AG04449 (cell line): ENCODE measurements around the gene BAZ2B.

Experiments used
- CTCF ChIA-PET: fragments of 350-600 bp; formaldehyde crosslinking; extraction: SDS; loops from one replicate; lab custom pipeline; 2021; ENCODE audit warnings: antibody characterized with exemption; lab: Yijun Ruan, JAX
- POLR2A ChIA-PET: fragments of 400-600, 350-600 bp; formaldehyde crosslinking; extraction: SDS; loops from one replicate; lab custom pipeline; 2020; ENCODE audit warnings: antibody characterized with exemption, inconsistent platforms; lab: Yijun Ruan, JAX
- DNase-seq: peaks from one replicate; pipeline ENCODE4 v3.0.0-alpha.2; 2010; ENCODE audit warnings: low read depth, low spot score
- H3K4me3 ChIP-seq: 2 replicates; pipeline ENCODE4 v1.5.1; 2011; ENCODE audit warnings: low read depth, mild to moderate bottlenecking, control low read depth, low read length
- TF ChIP-seq, protein P1 (sequence below): IDR thresholded peaks from one replicate; pipeline ENCODE4 v1.5.1; 2011; ENCODE audit warnings: mild to moderate bottlenecking, moderate library complexity, low read length, control low read depth, inconsistent platforms; ENCODE audit not compliant: insufficient read depth; ENCODE audit errors: missing control alignments

The BAZ2B gene

DNA sequence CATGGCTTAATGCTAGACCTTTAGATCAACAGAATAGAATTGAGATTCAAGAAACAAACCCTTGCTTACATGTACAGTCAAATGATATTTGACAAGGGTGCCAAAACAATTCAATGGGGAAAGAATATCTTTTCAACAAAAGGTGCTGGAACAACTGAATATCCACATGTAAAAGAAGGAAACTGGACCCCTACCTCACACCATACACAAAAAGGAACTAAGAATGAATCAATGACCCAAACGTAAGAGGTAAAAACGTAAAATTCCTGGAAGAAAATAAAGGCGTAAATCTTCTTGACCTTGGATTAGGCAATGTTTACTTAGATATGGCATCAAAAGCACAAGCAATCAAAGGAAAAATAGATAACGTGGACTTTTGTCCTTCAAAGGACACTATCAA, 43.1 kb downstream of the BAZ2B start:
- TF ChIP-seq, protein P1, sequence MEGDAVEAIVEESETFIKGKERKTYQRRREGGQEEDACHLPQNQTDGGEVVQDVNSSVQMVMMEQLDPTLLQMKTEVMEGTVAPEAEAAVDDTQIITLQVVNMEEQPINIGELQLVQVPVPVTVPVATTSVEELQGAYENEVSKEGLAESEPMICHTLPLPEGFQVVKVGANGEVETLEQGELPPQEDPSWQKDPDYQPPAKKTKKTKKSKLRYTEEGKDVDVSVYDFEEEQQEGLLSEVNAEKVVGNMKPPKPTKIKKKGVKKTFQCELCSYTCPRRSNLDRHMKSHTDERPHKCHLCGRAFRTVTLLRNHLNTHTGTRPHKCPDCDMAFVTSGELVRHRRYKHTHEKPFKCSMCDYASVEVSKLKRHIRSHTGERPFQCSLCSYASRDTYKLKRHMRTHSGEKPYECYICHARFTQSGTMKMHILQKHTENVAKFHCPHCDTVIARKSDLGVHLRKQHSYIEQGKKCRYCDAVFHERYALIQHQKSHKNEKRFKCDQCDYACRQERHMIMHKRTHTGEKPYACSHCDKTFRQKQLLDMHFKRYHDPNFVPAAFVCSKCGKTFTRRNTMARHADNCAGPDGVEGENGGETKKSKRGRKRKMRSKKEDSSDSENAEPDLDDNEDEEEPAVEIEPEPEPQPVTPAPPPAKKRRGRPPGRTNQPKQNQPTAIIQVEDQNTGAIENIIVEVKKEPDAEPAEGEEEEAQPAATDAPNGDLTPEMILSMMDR = no peak
- CTCF ChIA-PET = no interaction called here
- no peak for DNase-seq
- POLR2A ChIA-PET = no interaction called here
- H3K4me3 ChIP-seq = no peak overlapping the region

- POLR2A ChIA-PET = no interaction called here
- TF ChIP-seq, protein P1 = no peak
- H3K4me3 ChIP-seq = no peak overlapping the region
- no peak for DNase-seq
- CTCF ChIA-PET = no interaction called here
Measured at GRCh38 chr2:159572459-159572858, 43.9 kb downstream of the BAZ2B start.

GRCh38 chr2:159571540-159572260, 44.6 kb downstream of the BAZ2B start:
- no peak overlapping the region for H3K4me3 ChIP-seq
- ChIA-PET POLR2A (no interaction called here), CTCF (interaction anchor here (1.0 kb wide), 1 partner anchor 27 kb away, joined by 3 read pairs; no protein-coding TSS in a partner anchor)
- TF ChIP-seq, protein P1 = no peak
- DNase-seq = no peak

GRCh38 chr2:159564081-159564480, 52.3 kb downstream of the BAZ2B start:
- DNase-seq = no peak
- H3K4me3 ChIP-seq = no peak overlapping the region
- TF ChIP-seq, protein P1 = no peak
- ChIA-PET POLR2A (no interaction called here), CTCF (no interaction called here)

- ChIA-PET POLR2A (no interaction called here), CTCF (no interaction called here)
- TF ChIP-seq, protein P1 = no peak
- H3K4me3 ChIP-seq = no peak overlapping the region
- DNase-seq = no peak
Measured at GRCh38 chr2:159562248-159562647, 54.1 kb downstream of the BAZ2B start.

DNA sequence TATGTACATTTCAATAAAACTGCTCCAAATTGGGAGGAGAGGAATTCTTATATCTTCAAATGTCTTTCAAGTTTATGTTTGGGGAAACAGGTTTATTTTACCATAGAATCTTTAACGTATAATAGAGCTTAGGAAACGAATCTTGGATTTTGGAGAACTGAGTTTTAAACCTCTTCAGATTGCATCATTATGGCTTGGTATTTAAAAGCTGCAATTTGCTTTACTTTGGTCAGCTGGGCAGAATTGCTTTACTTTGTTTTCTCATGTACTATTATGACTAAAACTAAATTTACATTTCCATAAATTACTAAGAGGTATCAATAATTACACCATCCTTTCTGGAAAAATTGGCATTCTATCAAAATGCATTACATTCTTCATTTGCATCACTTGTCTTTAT, 54.6 kb downstream of the BAZ2B start:
- TF ChIP-seq, protein P1 = no peak
- DNase-seq = no peak
- no peak overlapping the region for H3K4me3 ChIP-seq
- CTCF ChIA-PET = no interaction called here
- POLR2A ChIA-PET = no interaction called here
